HG03060 (cell line): ENCODE data around the gene FBXL5.

Experiments
- ATAC-seq: cut with Tn5 transposase; IDR thresholded peaks from one replicate; pipeline ENCODE4 v1.9.1; 2021; ENCODE audit warnings: low read depth, moderate number of reproducible peaks; ENCODE audit not compliant: unreplicated experiment

The FBXL5 gene

GRCh38 chr4:15681067-15681371 is 25.9 kb upstream of the FBXL5 start:
- no peak for ATAC-seq

GRCh38 chr4:15677507-15677988 is 22.4 kb upstream of the FBXL5 start:
- no peak for ATAC-seq

- no peak for ATAC-seq
Observed at GRCh38 chr4:15676899-15677298, 21.7 kb upstream of the FBXL5 start.

GRCh38 chr4:15676039-15676438 is 20.9 kb upstream of the FBXL5 start:
- ATAC-seq = no peak

- no peak for ATAC-seq
Observed at GRCh38 chr4:15675356-15675755, 20.2 kb upstream of the FBXL5 start.

GRCh38 chr4:15674926-15675325 is 19.8 kb upstream of the FBXL5 start:
- ATAC-seq = no peak

- ATAC-seq = no peak
Observed at GRCh38 chr4:15674046-15674445, 18.9 kb upstream of the FBXL5 start.

- ATAC-seq = no peak
Observed at GRCh38 chr4:15673337-15673736, 18.2 kb upstream of the FBXL5 start.

- ATAC-seq = no peak
Observed at GRCh38 chr4:15672101-15672500, 16.9 kb upstream of the FBXL5 start.

- ATAC-seq = no peak
Observed at GRCh38 chr4:15670576-15670975, 15.4 kb upstream of the FBXL5 start.

- ATAC-seq = no peak
Observed at GRCh38 chr4:15668566-15669435, 13.6 kb upstream of the FBXL5 start.

- ATAC-seq = no peak
Observed at GRCh38 chr4:15667006-15667405, 11.8 kb upstream of the FBXL5 start.

- ATAC-seq = no peak
Observed at GRCh38 chr4:15665753-15666365, 10.7 kb upstream of the FBXL5 start.

- no peak for ATAC-seq
Observed at GRCh38 chr4:15659768-15660570, 4.8 kb upstream of the FBXL5 start.

GRCh38 chr4:15658781-15659180 is 3.6 kb upstream of the FBXL5 start:
- ATAC-seq = no peak

GRCh38 chr4:15658136-15658770 is 3.1 kb upstream of the FBXL5 start:
- no peak for ATAC-seq

- no peak for ATAC-seq
Observed at GRCh38 chr4:15657366-15657765, 2.2 kb upstream of the FBXL5 start.

- no peak for ATAC-seq
Observed at GRCh38 chr4:15656038-15656470, 897 bp upstream of the FBXL5 start.

- ATAC-seq = peak; percentile 24
Observed at GRCh38 chr4:15654593-15655222, 449 bp downstream of the FBXL5 start.

- ATAC-seq = peak; percentile 29
Observed at GRCh38 chr4:15653864-15654592, 1.1 kb downstream of the FBXL5 start.
